Choroid plexus epithelial cell (primary cell): Measurements from ENCODE around the gene TRPM5.

Experiments
- DNase-seq: peaks from one replicate; pipeline ENCODE4 v3.0.0-alpha.2; 2010; ENCODE audit warnings: low read depth
- H3K4me3 ChIP-seq: 2 replicates; pipeline ENCODE4 v1.5.1; 2011; ENCODE audit warnings: low read depth, mild to moderate bottlenecking, control low read depth, low read length, moderate library complexity
- CTCF ChIP-seq: conservative IDR thresholded peaks from 2 replicates; pipeline ENCODE4 v1.5.1; 2011; ENCODE audit warnings: low read depth, mild to moderate bottlenecking, control low read depth, inconsistent platforms, low read length, moderate library complexity

The TRPM5 gene

GRCh38 chr11:2434506-2435255, 9.6 kb downstream of the TRPM5 start:
- TF ChIP-seq CTCF, result no peak
- H3K4me3 ChIP-seq, result no peak overlapping the region
- DNase-seq, result no peak

GRCh38 chr11:2434008-2434407, 10.3 kb downstream of the TRPM5 start:
- no peak for TF ChIP-seq CTCF
- no peak overlapping the region for H3K4me3 ChIP-seq
- DNase-seq, result no peak

- DNase-seq, result no peak
- no peak overlapping the region for H3K4me3 ChIP-seq
- no peak for TF ChIP-seq CTCF
These were observed 11.0 kb downstream of the TRPM5 start for GRCh38 chr11:2433106-2433925.

GRCh38 chr11:2432628-2433071, 11.7 kb downstream of the TRPM5 start:
- TF ChIP-seq CTCF, result no peak
- no peak for DNase-seq
- H3K4me3 ChIP-seq, result no peak overlapping the region

GRCh38 chr11:2432171-2432621, 12.1 kb downstream of the TRPM5 start:
- H3K4me3 ChIP-seq, result no peak overlapping the region
- no peak for DNase-seq
- no peak for TF ChIP-seq CTCF

- no peak overlapping the region for H3K4me3 ChIP-seq
- TF ChIP-seq CTCF, result no peak
- no peak for DNase-seq
These were observed 12.9 kb downstream of the TRPM5 start for GRCh38 chr11:2431395-2431794.
